ENCODE results near the gene TMC7. TPM values are rescaled to one million over a fixed set of nuclear protein-coding genes. Genes with fewer than 3 reads are reported as not detected.
A peak's percentile ranks its signal among the peaks of the same experiment; 100 is the strongest.

Gene TMC7
- polyA plus RNA-seq, 4 donors: 1.7 to 2.1 (median 1.9) TPM

DNA sequence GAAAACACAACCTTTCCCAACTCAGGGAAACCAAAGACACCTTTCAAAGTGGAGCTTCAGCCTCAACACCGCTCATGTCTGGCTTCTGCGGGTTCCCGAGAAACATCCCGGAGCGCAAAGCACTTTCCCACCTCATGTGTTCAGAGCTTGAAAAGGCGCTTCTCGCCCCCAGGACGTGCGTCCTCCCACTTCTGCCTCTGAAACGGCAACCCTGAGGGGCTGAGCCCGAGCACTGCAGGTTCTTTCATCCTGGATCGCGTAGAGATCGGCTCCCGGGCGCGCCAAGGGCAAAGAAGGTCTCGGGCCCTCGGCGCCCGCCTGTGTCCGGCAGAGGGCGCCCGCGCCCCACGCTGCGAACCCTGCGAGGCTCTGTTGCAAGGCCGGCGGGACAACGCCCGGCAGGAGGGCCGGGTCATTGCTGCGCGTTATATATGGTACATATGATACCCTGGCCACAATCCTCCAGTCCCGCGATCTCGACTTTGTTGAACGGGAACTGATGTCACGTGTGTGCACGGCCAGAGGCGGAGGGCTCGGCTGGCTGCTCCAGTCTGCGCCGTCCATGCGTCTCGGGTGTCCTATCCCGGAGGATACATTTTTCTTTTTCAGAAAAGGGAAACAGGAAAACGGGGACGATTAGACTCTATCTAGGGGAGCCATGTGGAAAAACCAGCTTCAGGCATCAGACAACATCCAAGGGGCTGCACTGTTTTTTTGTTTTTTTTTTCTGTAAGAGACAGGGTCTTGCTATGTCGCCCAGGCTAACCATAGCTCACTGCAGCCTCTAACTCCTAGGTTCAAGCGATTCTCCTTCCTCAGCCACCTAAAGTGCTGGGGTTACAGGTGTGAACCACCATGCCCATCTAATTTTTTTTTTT, 102.8 kb downstream of the TMC7 start:
- peak; percentile 67 to 82 (median 78) for DNase-seq (ENCODE audit: low read depth in 4 of 4, low spot score in 3 of 4)

- DNase-seq (ENCODE audit: low read depth in 4 of 4, low spot score in 3 of 4): no peak
These were observed 104.7 kb downstream of the TMC7 start for GRCh38 chr16:19088341-19088916.

GRCh38 chr16:19089410-19089955, 105.7 kb downstream of the TMC7 start:
- DNase-seq (ENCODE audit: low read depth in 4 of 4, low spot score in 3 of 4): no peak

DNA sequence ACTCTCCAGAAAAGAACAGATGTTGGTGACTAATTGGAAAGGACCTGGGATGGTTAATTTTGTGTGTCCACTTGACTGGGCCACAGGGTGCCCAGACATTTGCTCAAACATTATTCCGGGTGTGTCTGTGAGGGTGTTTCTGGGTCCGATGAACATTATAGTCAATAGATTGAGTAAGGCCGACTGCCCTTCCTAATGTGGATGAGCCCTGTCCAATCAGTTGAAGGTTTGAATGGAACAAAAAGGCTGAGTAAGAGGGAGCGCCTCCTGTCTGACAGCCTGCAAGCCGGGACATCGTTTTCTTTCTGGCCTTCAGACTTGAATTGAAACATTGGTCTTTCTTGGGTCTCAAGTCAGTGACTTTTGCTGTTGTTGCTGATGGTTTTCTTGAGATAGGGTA, 107.2 kb downstream of the TMC7 start:
- DNase-seq (ENCODE audit: low read depth in 4 of 4, low spot score in 3 of 4): no peak

- no peak for DNase-seq (ENCODE audit: low read depth in 4 of 4, low spot score in 3 of 4)
These were observed 109.1 kb downstream of the TMC7 start for GRCh38 chr16:19092653-19093410.

- no peak for DNase-seq (ENCODE audit: low read depth in 4 of 4, low spot score in 3 of 4)
These were observed 110.2 kb downstream of the TMC7 start for GRCh38 chr16:19093631-19094541.

GRCh38 chr16:19094542-19095365, 111.0 kb downstream of the TMC7 start:
- DNase-seq (ENCODE audit: low read depth in 4 of 4, low spot score in 3 of 4): no peak

- no peak for DNase-seq (ENCODE audit: low read depth in 4 of 4, low spot score in 3 of 4)
These were observed 111.9 kb downstream of the TMC7 start for GRCh38 chr16:19095654-19096053.

- DNase-seq (ENCODE audit: low read depth in 4 of 4, low spot score in 3 of 4): no peak
These were observed 114.4 kb downstream of the TMC7 start for GRCh38 chr16:19098173-19098572.

GRCh38 chr16:19102187-19102872, 118.6 kb downstream of the TMC7 start:
- peak in 3 of 4 donors; percentile 37 to 69 (median 58) for DNase-seq (ENCODE audit: low read depth in 4 of 4, low spot score in 3 of 4)

- no peak for DNase-seq (ENCODE audit: low read depth in 4 of 4, low spot score in 3 of 4)
These were observed 120.9 kb downstream of the TMC7 start for GRCh38 chr16:19104607-19105006.

- no peak for DNase-seq (ENCODE audit: low read depth in 4 of 4, low spot score in 3 of 4)
These were observed 121.4 kb downstream of the TMC7 start for GRCh38 chr16:19105131-19105530.

DNA sequence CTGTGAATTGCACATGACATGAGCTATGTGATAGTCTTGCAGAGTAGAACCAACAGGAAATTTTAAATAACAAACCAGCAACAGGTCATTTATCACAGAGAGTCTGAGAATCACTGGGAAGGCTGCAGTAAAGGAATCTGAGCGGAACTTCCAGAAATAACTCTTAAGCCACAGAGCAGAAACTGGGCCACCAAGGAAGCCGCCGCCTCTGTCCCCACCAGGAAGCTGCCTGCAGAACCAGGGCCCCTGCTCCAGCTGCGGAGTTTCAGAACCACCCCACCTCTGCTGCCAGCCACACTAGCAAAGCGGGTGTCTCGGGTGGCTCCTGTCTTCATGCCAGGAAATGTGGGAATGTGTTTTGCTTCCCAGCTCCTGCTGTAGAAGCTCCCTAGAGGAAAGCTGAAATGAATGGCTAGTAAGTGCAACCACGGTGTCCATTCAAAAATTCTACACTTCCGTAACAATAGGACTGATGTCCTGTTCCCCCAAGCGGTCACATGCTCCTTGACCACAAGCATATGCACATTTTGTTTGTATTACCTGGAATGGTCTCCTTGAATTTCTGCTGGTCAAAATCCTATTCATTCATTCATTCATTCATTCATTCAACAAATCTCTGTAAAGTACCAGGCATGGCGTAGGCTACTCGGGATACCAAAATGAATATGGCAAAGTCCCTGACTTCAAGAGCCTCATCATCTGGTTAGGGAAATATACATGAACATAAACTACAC, 122.3 kb downstream of the TMC7 start:
- DNase-seq (ENCODE audit: low read depth in 4 of 4, low spot score in 3 of 4): no peak

- no peak for DNase-seq (ENCODE audit: low read depth in 4 of 4, low spot score in 3 of 4)
These were observed 122.9 kb downstream of the TMC7 start for GRCh38 chr16:19106625-19107020.

GRCh38 chr16:19108409-19109287, 124.9 kb downstream of the TMC7 start:
- no peak for DNase-seq (ENCODE audit: low read depth in 4 of 4, low spot score in 3 of 4)

DNA sequence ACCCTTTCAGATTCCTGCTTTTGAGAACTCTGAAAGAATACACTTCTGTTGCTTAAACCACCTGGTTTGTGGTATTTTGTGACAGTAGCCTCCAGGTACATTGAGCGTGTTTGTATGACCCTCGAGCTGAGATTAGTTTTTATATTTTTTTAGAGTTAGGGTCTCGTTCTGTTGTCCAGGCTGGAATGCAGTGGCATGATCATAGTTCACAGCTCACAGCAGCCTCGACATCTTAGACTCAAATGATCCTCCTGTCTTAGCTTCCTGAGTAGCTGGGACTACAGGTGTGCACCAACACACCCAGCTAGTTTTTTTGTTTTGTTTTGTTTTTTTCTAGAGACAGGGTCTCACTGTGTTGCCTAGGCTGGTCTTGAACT, 125.5 kb downstream of the TMC7 start:
- DNase-seq (ENCODE audit: low read depth in 4 of 4, low spot score in 3 of 4): no peak

All from right renal pelvis (tissue), 4 donors.